ENCODE data around the gene LCK.
A peak's percentile ranks its signal among the peaks of the same experiment; 100 is the strongest.

Gene LCK

DNA sequence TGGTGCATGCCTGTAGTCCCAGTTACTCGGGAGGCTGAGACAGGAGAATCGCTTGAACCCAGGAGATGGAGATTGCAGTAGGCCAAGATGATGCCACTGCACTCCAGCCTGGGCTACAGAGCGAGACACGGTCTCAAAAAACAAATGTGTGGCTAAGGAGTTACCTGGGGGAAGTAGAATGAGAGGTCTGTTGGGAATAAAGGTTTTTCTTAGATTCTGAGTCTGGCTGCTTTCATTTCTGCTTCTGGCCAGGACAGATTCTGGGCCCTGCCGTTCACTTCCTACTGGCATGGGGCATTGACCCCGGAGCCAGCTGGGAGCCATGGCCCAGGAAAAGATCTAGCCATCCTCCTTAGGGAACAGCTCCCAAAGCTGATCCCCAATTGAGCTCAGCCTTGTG is 42.6 kb upstream of the LCK start:
- no peak overlapping the region for H3K9ac ChIP-seq (ENCODE audit: low read length)
- H3K79me2 ChIP-seq (ENCODE audit: insufficient read depth, low read length), result no peaks in the 10 kb centered on the region
- H3K9me2 ChIP-seq (ENCODE audit: low read depth, low read length), result no peaks in the 10 kb centered on the region
- no peaks in the 10 kb centered on the region for H4K20me1 ChIP-seq (ENCODE audit: insufficient read depth, low read length)
- TF ChIP-seq, protein P1, sequence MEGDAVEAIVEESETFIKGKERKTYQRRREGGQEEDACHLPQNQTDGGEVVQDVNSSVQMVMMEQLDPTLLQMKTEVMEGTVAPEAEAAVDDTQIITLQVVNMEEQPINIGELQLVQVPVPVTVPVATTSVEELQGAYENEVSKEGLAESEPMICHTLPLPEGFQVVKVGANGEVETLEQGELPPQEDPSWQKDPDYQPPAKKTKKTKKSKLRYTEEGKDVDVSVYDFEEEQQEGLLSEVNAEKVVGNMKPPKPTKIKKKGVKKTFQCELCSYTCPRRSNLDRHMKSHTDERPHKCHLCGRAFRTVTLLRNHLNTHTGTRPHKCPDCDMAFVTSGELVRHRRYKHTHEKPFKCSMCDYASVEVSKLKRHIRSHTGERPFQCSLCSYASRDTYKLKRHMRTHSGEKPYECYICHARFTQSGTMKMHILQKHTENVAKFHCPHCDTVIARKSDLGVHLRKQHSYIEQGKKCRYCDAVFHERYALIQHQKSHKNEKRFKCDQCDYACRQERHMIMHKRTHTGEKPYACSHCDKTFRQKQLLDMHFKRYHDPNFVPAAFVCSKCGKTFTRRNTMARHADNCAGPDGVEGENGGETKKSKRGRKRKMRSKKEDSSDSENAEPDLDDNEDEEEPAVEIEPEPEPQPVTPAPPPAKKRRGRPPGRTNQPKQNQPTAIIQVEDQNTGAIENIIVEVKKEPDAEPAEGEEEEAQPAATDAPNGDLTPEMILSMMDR (IDR thresholded peaks at IDR 0.05; ENCODE audit: low read length), result no peak
- TF ChIP-seq EZH2 (IDR thresholded peaks at IDR 0.05; ENCODE audit: borderline replicate concordance, low read length), result no peak
- no peaks in the 10 kb centered on the region for H3F3A ChIP-seq (ENCODE audit: insufficient read depth, low read length)
- H3K4me1 ChIP-seq (ENCODE audit: insufficient read depth, low read length, severe bottlenecking), result peaks cover 15% of the 10 kb centered on the region
- H3K9me3 ChIP-seq (ENCODE audit: low read length), result no peaks in the 10 kb centered on the region
- H2AFZ ChIP-seq (ENCODE audit: low read length), result no peak overlapping the region
- H3K36me3 ChIP-seq (ENCODE audit: insufficient read depth, low read length), result peaks cover 19% of the 10 kb centered on the region
- H3K4me2 ChIP-seq (ENCODE audit: low read length), result no peak overlapping the region
- no peak overlapping the region for H3K4me3 ChIP-seq (ENCODE audit: low read depth, low read length, poor library complexity, severe bottlenecking)
- H3K27me3 ChIP-seq (ENCODE audit: insufficient read depth, low read length), result no peaks in the 10 kb centered on the region
- H3K27ac ChIP-seq (ENCODE audit: low read depth, low read length, poor library complexity, severe bottlenecking), result no peak overlapping the region

DNA sequence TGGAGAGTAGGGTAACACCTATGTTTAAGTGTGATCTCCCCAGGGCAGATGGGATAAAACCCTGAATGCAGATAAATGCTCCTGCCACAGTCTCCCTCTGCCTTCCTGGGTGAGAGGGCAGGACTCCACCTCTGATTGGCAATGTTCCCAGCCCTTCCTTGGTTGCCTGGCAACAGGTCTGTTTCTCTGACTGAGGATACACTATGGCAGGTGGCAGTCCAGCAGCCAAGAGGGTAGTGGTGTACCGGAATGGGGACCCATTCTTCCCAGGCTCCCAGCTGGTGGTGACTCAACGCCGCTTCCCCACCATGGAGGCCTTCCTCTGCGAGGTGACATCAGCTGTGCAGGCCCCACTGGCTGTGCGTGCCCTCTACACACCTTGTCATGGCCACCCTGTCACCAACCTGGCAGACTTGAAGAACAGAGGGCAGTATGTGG is 42.2 kb upstream of the LCK start, which contains the start of gene DCDC2B:
Gene DCDC2B, plus strand, starts transcription at position 199 of the 438 bp plus-strand sequence. Its CDS starts 5 bp downstream, at position 204.
- Histone ChIP-seq H3K9ac (ENCODE audit: low read length) (no peak within 1 kb of the TSS), H3K9me2 (ENCODE audit: low read depth, low read length) (no peaks in the 10 kb centered on the region), H3K9me3 (ENCODE audit: low read length) (no peaks in the 10 kb centered on the region), H3K4me3 (ENCODE audit: low read depth, low read length, poor library complexity, severe bottlenecking) (no peak within 1 kb of the TSS), H3K36me3 (ENCODE audit: insufficient read depth, low read length) (peaks cover 19% of the 10 kb centered on the region), H3K27me3 (ENCODE audit: insufficient read depth, low read length) (no peaks in the 10 kb centered on the region), H2AFZ (ENCODE audit: low read length) (no peak within 1 kb of the TSS), H3K79me2 (ENCODE audit: insufficient read depth, low read length) (no peaks in the 10 kb centered on the region), H3K4me1 (ENCODE audit: insufficient read depth, low read length, severe bottlenecking) (peaks cover 15% of the 10 kb centered on the region), H3F3A (ENCODE audit: insufficient read depth, low read length) (no peaks in the 10 kb centered on the region), H3K27ac (ENCODE audit: low read depth, low read length, poor library complexity, severe bottlenecking) (no peak within 1 kb of the TSS), H4K20me1 (ENCODE audit: insufficient read depth, low read length) (no peaks in the 10 kb centered on the region), H3K4me2 (ENCODE audit: low read length) (no peak within 1 kb of the TSS)
- no peak for TF ChIP-seq EZH2 (IDR thresholded peaks at IDR 0.05; ENCODE audit: borderline replicate concordance, low read length)
- TF ChIP-seq, protein P1 (IDR thresholded peaks at IDR 0.05; ENCODE audit: low read length), result no peak

GRCh38 chr1:32215629-32216480 is 35.2 kb upstream of the LCK start:
- Histone ChIP-seq H3K9ac (ENCODE audit: low read length) (no peak overlapping the region), H3K27me3 (ENCODE audit: insufficient read depth, low read length) (no peaks in the 10 kb centered on the region), H3K79me2 (ENCODE audit: insufficient read depth, low read length) (no peaks in the 10 kb centered on the region), H3K9me2 (ENCODE audit: low read depth, low read length) (no peaks in the 10 kb centered on the region), H3K9me3 (ENCODE audit: low read length) (no peaks in the 10 kb centered on the region), H3K27ac (ENCODE audit: low read depth, low read length, poor library complexity, severe bottlenecking) (no peak overlapping the region), H3K4me2 (ENCODE audit: low read length) (no peak overlapping the region), H3F3A (ENCODE audit: insufficient read depth, low read length) (no peaks in the 10 kb centered on the region), H4K20me1 (ENCODE audit: insufficient read depth, low read length) (no peaks in the 10 kb centered on the region), H3K4me1 (ENCODE audit: insufficient read depth, low read length, severe bottlenecking) (peaks cover 8% of the 10 kb centered on the region), H3K4me3 (ENCODE audit: low read depth, low read length, poor library complexity, severe bottlenecking) (no peak overlapping the region), H2AFZ (ENCODE audit: low read length) (no peak overlapping the region), H3K36me3 (ENCODE audit: insufficient read depth, low read length) (peaks cover 20% of the 10 kb centered on the region; the same call in 1 of the 2 replicates)
- TF ChIP-seq EZH2 (IDR thresholded peaks at IDR 0.05; ENCODE audit: borderline replicate concordance, low read length), result no peak
- TF ChIP-seq, protein P1 (IDR thresholded peaks at IDR 0.05; ENCODE audit: low read length), result peak; percentile 92

All from OCI-LY1 (cell line).